ENCODE results near the gene SELENOV.

The SELENOV gene

GRCh38 chr19:39525205-39525604 lies 10.3 kb downstream of the SELENOV start:
- FAIRE-seq = no peak

GRCh38 chr19:39531834-39532232 lies 16.9 kb downstream of the SELENOV start:
- no peak for FAIRE-seq

- no peak for FAIRE-seq
Measured at GRCh38 chr19:39532233-39533002, 17.5 kb downstream of the SELENOV start, which contains the start of gene EID2B. EID2B (minus strand) TSS chr19:39532852; CDS start chr19:39532802, 50 bp downstream.

GRCh38 chr19:39533003-39533512 lies 18.1 kb downstream of the SELENOV start:
- no peak for FAIRE-seq

GRCh38 chr19:39533791-39534190 lies 18.9 kb downstream of the SELENOV start:
- FAIRE-seq = no peak

GRCh38 chr19:39539165-39539517 lies 24.2 kb downstream of the SELENOV start:
- no peak for FAIRE-seq

GRCh38 chr19:39539518-39540332 lies 24.8 kb downstream of the SELENOV start, which contains the start of gene EID2:
EID2 (minus strand) TSS chr19:39540161; CDS start chr19:39540079, 82 bp downstream.
- peak; percentile 85 for FAIRE-seq

- FAIRE-seq = no peak
Measured at GRCh38 chr19:39540333-39540673, 25.4 kb downstream of the SELENOV start.

GRCh38 chr19:39542206-39542605 lies 27.3 kb downstream of the SELENOV start:
- no peak for FAIRE-seq

- FAIRE-seq = no peak
Measured at GRCh38 chr19:39543477-39543857, 28.5 kb downstream of the SELENOV start.

GRCh38 chr19:39544226-39544903 lies 29.4 kb downstream of the SELENOV start:
- no peak for FAIRE-seq

GRCh38 chr19:39544911-39545310 lies 30.0 kb downstream of the SELENOV start:
- no peak for FAIRE-seq

- no peak for FAIRE-seq
Measured at GRCh38 chr19:39546599-39546998, 31.7 kb downstream of the SELENOV start.

GRCh38 chr19:39550197-39550596 lies 35.3 kb downstream of the SELENOV start:
- no peak for FAIRE-seq

- FAIRE-seq = no peak
Measured at GRCh38 chr19:39553082-39553652, 38.2 kb downstream of the SELENOV start.

- FAIRE-seq = no peak
Measured at GRCh38 chr19:39554701-39555311, 39.9 kb downstream of the SELENOV start.

GRCh38 chr19:39555883-39556282 lies 40.9 kb downstream of the SELENOV start:
- no peak for FAIRE-seq

- no peak for FAIRE-seq
Measured at GRCh38 chr19:39557811-39558623, 43.1 kb downstream of the SELENOV start.

GRCh38 chr19:39558624-39559117 lies 43.7 kb downstream of the SELENOV start:
- no peak for FAIRE-seq

GRCh38 chr19:39563408-39563807 lies 48.5 kb downstream of the SELENOV start:
- FAIRE-seq = no peak

GRCh38 chr19:39566064-39566463 lies 51.1 kb downstream of the SELENOV start:
- no peak for FAIRE-seq

All from TTC549 (cell line).